DOHH2 (cell line): ENCODE results near the gene SLC35B2.

Source experiments
- H3F3A ChIP-seq: fragments of 200-600 bp; sonication (generic), shearing (Covaris generic); 2 replicates; pipeline ENCODE4 v1.6.0; 2016; ENCODE audit warnings: antibody characterized with exemption, mild to moderate bottlenecking; ENCODE audit not compliant: control insufficient read depth, insufficient read depth
- H3K27ac ChIP-seq: fragments of 200-600 bp; sonication (generic); 2 replicates; pipeline ENCODE4 v1.5.1; 2014; ENCODE audit warnings: low read depth, mild to moderate bottlenecking, low read length, moderate library complexity
- H3K27me3 ChIP-seq: fragments of 200-600 bp; sonication (generic); 2 replicates; pipeline ENCODE4 v1.6.1; 2014; ENCODE audit warnings: mild to moderate bottlenecking, low read length, mixed read lengths; ENCODE audit not compliant: control insufficient read depth
- H3K36me3 ChIP-seq: fragments of 200-600 bp; sonication (generic); 2 replicates; pipeline ENCODE4 v1.6.1; 2014; ENCODE audit warnings: mild to moderate bottlenecking, low read length, moderate library complexity, mixed read lengths; ENCODE audit not compliant: control insufficient read depth
- H3K4me1 ChIP-seq: fragments of 200-600 bp; sonication (generic); 2 replicates; pipeline ENCODE4 v1.6.1; 2014; ENCODE audit warnings: mild to moderate bottlenecking, low read length, mixed read lengths; ENCODE audit not compliant: control insufficient read depth
- H3K4me2 ChIP-seq: fragments of 200-600 bp; sonication (generic); 2 replicates; pipeline ENCODE4 v1.6.0; 2014; ENCODE audit warnings: mild to moderate bottlenecking, low read length, moderate library complexity
- H3K4me3 ChIP-seq: fragments of 200-600 bp; sonication (generic); 2 replicates; pipeline ENCODE4 v1.5.1; 2014; ENCODE audit warnings: mild to moderate bottlenecking, low read length, mixed read lengths
- H3K79me2 ChIP-seq: fragments of 200-600 bp; sonication (generic); 2 replicates; pipeline ENCODE4 v1.6.1; 2014; ENCODE audit warnings: mild to moderate bottlenecking, low read length, mixed read lengths; ENCODE audit not compliant: control insufficient read depth
- H3K9me2 ChIP-seq: fragments of 200-600 bp; sonication (generic); replicated peaks from 2 replicates; pipeline ENCODE4 v1.6.1; 2014; ENCODE audit warnings: mild to moderate bottlenecking, low read length, mixed read lengths; ENCODE audit not compliant: control insufficient read depth
- H3K9me3 ChIP-seq: fragments of 200-600 bp; sonication (generic); 2 replicates; pipeline ENCODE4 v1.6.1; 2014; ENCODE audit warnings: antibody characterized with exemption, low read length, mixed read lengths; ENCODE audit not compliant: control insufficient read depth, insufficient read depth
- H4K20me1 ChIP-seq: fragments of 200-600 bp; sonication (generic); 2 replicates; pipeline ENCODE4 v1.6.0; 2014; ENCODE audit warnings: low read depth, mild to moderate bottlenecking, antibody characterized with exemption, low read length, moderate library complexity; ENCODE audit not compliant: control insufficient read depth, insufficient read depth
- EZH2phosphoT487 ChIP-seq: fragments of 200-600 bp; sonication (generic); IDR thresholded peaks from 2 replicates; pipeline ENCODE4 v1.6.1; 2017; ENCODE audit warnings: borderline replicate concordance, mild to moderate bottlenecking, antibody characterized with exemption, low read length, moderate library complexity, mixed read lengths
- TF ChIP-seq, protein P1 (sequence below): fragments of 200-600 bp; sonication (generic); IDR thresholded peaks from one replicate; pipeline ENCODE4 v1.5.1; 2014; ENCODE audit warnings: antibody characterized with exemption, mild to moderate bottlenecking, low read depth, low read length; ENCODE audit not compliant: poor library complexity, severe bottlenecking

SLC35B2 gene

GRCh38 chr6:44228433-44228832, 28.9 kb downstream of the SLC35B2 start:
- H3K9me3 ChIP-seq: no peaks in the 10 kb centered on the region
- TF ChIP-seq, protein P1, sequence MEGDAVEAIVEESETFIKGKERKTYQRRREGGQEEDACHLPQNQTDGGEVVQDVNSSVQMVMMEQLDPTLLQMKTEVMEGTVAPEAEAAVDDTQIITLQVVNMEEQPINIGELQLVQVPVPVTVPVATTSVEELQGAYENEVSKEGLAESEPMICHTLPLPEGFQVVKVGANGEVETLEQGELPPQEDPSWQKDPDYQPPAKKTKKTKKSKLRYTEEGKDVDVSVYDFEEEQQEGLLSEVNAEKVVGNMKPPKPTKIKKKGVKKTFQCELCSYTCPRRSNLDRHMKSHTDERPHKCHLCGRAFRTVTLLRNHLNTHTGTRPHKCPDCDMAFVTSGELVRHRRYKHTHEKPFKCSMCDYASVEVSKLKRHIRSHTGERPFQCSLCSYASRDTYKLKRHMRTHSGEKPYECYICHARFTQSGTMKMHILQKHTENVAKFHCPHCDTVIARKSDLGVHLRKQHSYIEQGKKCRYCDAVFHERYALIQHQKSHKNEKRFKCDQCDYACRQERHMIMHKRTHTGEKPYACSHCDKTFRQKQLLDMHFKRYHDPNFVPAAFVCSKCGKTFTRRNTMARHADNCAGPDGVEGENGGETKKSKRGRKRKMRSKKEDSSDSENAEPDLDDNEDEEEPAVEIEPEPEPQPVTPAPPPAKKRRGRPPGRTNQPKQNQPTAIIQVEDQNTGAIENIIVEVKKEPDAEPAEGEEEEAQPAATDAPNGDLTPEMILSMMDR: no peak
- TF ChIP-seq EZH2phosphoT487: no peak

GRCh38 chr6:44228031-44228430, 29.3 kb downstream of the SLC35B2 start:
- no peak overlapping the region for H3K4me2 ChIP-seq
- H4K20me1 ChIP-seq: peaks cover 12% of the 10 kb centered on the region; the same call in 1 of the 2 replicates
- H3K27me3 ChIP-seq: no peaks in the 10 kb centered on the region
- no peaks in the 10 kb centered on the region for H3K9me2 ChIP-seq
- H3K27ac ChIP-seq: no peak overlapping the region
- no peaks in the 10 kb centered on the region for H3F3A ChIP-seq
- peaks cover 49% of the 10 kb centered on the region for H3K79me2 ChIP-seq
- peaks cover 77% of the 10 kb centered on the region for H3K36me3 ChIP-seq
- H3K9me3 ChIP-seq: no peaks in the 10 kb centered on the region
- TF ChIP-seq, protein P1: no peak
- no peak for TF ChIP-seq EZH2phosphoT487
- no peak overlapping the region for H3K4me3 ChIP-seq
- H3K4me1 ChIP-seq: peaks cover 27% of the 10 kb centered on the region

More at GRCh38 chr6:44228433-44228832, 28.9 kb downstream of the SLC35B2 start:
- peaks cover 81% of the 10 kb centered on the region for H3K36me3 ChIP-seq
- no peak overlapping the region for H3K27ac ChIP-seq
- no peaks in the 10 kb centered on the region for H3F3A ChIP-seq
- no peak overlapping the region for H3K4me3 ChIP-seq
- H3K4me1 ChIP-seq: peaks cover 25% of the 10 kb centered on the region
- H3K9me2 ChIP-seq: no peaks in the 10 kb centered on the region
- H3K79me2 ChIP-seq: peaks cover 49% of the 10 kb centered on the region
- H4K20me1 ChIP-seq: peaks cover 12% of the 10 kb centered on the region; the same call in 1 of the 2 replicates
- H3K27me3 ChIP-seq: no peaks in the 10 kb centered on the region
- no peak overlapping the region for H3K4me2 ChIP-seq

DNA sequence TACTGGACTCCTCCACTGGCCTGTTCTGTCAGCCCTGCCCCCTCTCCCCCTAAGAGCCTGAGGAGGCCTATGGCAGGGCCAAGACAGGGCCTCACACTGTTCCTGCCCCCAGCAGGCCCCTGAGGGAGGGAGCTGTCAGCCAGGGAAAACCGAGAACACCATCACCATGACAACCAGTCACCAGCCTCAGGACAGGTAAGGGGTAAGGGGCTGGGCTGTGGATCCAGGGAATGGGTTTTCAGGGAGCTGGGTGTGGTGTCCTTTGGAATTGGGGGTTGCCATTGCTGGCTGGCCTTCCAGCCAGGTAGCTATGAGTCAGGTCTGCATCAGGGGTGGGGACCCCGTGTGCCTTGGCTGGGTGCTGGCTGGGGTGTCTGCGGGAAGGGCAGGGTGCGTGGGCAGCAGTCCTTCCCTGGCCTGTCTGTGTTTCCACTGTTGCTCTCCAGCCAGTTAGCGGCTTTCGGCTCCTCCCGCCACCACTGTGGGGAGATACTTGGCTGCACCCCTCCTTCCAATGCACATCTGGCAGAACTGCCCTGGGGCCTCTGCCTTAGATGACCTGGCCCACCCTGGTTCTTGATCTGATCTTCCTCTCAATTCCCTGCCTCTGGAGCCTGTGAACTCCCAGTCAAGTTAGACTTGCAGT, 30.1 kb downstream of the SLC35B2 start:
- H3K27ac ChIP-seq: no peak overlapping the region
- TF ChIP-seq, protein P1: no peak
- TF ChIP-seq EZH2phosphoT487: no peak
- peaks cover 12% of the 10 kb centered on the region; the same call in 1 of the 2 replicates for H4K20me1 ChIP-seq
- peaks cover 35% of the 10 kb centered on the region for H3K4me1 ChIP-seq
- H3K4me3 ChIP-seq: no peak overlapping the region
- H3K36me3 ChIP-seq: peaks cover 70% of the 10 kb centered on the region
- no peak overlapping the region for H3K4me2 ChIP-seq
- H3K79me2 ChIP-seq: peaks cover 49% of the 10 kb centered on the region
- H3F3A ChIP-seq: no peaks in the 10 kb centered on the region
- H3K27me3 ChIP-seq: no peaks in the 10 kb centered on the region
- no peaks in the 10 kb centered on the region for H3K9me2 ChIP-seq
- H3K9me3 ChIP-seq: no peaks in the 10 kb centered on the region
